GM21529 (cell line): ENCODE results near the gene DVL2.
"Not testable (repeated sequence)": the region's sequence is repeated elsewhere in the genome, so short reads cannot be mapped to it uniquely, and the experiment has no call there.

ENCODE experiments used
- ATAC-seq: cut with Tn5 transposase; IDR thresholded peaks from one replicate; pipeline ENCODE4 v1.9.1; 2021; ENCODE audit not compliant: unreplicated experiment

DVL2 gene

DNA sequence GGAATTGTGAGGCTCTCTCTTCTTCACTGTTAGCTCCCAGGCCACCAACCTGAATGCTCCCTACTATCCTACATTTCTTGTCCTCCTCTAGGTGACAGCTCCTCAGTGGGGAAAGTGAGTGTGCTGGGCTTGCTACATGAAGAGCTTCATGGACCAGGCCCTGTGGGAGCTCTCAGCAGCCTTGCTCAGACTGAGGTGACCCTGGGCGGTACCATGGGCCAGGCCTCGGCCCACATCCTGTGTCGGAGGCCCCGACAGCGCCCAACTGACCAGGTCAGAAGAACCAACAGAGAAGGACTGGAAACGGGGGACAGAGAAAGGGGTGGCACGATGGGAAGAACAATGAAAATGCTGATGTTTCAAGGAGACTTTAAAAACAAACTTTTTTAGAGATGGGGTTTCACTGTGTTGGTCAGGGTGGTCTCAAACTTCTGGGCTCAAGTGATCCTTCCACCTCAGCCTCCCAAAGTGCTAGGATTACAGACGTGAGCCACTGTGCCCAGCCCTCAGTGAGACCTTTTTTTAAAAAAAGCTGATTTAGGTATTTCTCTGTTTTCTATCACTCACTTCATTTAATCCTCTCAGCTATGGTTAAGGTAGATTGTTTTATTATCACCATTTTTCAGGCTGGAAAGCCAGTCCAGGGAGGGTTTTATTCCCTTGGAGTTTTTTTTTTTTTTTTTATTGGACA, 22.6 kb upstream of the DVL2 start:
- ATAC-seq, result no peak

DNA sequence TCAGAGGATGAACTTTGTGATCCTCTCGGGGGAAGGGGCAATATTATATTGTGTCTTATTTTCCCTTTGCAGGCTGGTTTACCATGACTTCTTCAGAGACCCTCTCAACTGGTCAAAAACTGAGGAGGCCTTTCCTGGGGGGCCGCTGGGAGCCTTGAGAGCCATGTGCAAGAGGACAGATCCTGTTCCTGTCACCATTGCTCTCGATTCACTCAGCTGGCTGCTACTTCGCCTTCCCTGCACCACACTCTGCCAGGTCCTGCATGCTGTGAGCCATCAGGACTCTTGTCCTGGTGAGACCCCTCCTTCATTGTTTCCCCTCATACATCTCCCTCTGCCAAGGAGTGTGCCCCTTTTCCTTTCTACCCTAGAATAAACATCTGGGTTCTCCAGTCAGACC, 20.2 kb upstream of the DVL2 start:
- no peak for ATAC-seq

DNA sequence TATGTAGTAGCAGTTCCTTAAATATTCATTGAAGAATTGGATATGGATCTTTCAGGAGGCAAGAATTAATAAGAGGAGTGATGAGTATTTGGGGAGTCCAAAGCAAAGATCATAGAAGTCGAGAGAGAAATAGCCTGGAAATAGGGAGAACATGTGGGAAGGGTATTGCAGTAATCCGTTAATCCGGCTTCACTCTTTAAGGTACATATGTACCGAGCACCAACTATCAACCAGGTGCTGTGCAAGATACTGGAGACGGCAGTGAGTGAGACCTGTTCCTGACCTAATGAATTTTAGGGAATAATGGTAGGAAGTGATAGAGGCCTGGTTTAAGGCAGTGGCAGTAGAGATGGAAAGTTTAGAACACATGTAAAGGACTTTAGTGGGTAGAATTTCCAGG, 18.8 kb upstream of the DVL2 start:
- no peak for ATAC-seq

DNA sequence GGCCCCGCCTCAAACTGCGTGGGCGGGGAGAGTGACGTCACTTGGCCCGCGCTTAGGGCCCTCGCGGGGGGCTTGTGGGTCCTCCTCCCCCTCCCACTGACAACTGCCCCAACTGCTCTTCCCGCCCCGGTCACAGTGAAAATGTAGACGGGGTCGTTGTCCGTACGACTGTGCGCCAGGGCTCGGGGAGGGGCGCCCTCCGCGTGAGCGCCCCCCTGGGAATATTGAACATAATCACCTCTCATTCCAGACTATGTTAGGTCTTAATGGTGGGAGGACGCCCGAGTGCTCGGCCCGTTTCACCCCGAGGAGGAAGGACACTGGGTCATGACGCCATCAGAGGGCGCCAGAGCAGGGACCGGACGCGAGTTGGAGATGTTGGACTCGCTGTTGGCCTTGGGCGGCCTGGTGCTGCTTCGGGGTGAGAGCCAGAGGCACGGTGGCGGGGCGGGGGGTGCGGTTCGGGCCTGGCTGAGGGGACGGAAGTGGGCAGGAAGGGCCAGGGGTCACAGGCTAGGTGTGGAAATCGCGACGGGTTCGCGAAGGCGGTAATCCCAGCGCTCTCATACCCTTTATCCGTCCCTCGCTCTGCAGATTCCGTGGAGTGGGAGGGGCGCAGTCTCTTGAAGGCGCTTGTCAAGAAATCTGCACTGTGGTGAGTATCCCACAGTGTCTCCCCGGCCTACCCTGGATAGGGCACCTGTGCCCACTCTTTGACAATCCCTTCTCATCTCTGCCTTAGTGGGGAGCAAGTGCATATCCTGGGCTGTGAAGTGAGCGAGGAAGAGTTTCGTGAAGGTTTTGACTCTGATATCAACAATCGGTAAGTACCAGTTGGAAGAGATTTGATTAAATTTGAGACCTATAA, 18.1 kb upstream of the DVL2 start, which contains the start of gene ELP5:
TSS of gene ELP5 (plus strand) at position 40 of the 868 bp plus-strand sequence. CDS start at position 376, 336 bp downstream.
- peak; percentile 50 for ATAC-seq

DNA sequence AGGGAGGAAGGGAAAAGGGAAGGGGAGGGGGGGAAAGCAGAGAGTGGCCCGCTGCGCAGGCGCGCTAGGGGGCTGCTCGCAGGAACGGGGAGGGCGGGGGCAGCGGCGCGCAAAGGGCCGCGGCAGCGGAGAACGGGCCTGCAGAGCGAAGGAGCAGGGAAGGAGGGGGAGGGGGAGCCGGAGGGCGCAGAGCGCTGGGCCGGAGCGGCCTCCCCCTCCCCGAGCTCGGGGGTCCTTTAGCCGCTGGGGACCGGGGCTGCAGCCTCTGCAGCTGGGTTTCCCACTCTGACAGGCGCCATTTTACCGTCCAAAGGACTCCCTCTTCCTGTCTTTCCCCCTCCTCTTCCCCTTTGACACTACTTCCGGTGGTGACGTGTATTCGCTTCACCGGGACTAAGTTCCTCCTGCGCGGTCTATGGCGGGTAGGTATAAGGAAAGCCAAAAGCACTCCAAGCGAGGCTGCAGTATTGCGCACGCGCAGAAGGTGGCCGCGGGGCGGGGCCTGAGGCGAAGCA, 17.4 kb upstream of the DVL2 start, which contains the start of gene CTDNEP1:
TSS of gene CTDNEP1 (minus strand) at position 74 of the 515 bp plus-strand sequence. CDS start 438 bp downstream, outside the sequence.
- peak; percentile 84 for ATAC-seq

DNA sequence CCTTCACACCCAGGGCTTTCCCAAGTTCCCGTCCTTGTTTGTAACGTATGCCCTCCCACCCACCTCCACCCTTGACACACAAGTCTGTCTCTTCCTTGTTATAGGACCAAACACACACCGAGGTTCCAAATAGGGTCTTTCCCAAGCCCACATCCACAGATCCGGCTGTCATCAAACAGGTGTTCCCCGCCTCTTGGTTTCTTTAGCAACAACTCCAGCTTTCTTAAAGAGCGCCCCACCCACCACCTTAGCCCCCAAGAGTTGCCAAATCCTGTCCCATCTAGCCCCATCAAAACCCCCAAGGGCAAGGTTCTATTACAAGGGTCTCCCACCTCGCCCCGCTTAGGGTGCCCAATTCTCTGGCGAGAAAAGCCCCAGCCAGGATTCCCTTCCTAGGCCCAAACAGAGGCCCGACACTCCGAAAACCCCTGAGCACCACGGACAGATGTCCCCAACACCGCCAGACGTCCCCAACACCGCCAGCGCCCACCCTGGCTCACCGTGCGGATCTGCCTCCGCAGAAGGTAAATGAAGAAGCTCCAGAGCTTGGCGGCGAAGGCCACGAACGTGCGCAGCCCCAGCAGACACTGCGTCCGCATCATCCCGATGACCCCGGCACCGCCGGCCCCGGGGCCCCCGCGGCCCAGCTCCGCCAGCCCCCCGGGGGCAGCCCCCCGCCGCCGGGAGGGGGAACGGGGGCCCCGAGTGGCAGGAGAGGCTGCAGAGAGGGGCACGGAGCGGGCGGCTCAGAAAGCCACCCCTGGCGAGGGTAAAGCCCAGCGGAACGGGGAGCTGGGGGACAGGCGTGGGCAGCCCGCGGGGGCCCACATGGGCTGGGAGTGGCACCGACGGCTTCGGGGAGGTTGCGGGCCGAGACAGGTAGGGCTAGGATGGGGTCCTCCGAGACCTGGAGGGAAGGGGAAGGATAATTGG, 16.6 kb upstream of the DVL2 start:
- ATAC-seq, result no peak

DNA sequence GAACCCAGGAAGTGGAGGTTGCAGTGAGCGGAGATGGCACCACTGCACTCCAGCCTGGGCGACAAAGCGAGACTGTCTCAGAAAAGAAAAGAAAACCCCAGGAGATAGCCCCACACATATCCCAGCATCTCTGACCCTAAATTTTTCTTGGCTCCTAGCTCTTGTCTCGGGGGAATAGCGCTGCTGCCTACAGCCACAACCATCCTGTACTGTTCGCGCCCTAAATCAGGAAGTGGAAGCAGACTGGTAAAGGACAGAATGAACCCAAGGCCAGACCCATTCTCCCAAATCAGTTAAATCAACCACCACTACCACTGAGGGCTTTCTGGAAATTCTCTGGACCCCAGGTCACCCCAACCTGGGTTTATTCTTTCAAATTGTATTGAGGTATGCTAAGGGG, 15.5 kb upstream of the DVL2 start:
- no peak for ATAC-seq

DNA sequence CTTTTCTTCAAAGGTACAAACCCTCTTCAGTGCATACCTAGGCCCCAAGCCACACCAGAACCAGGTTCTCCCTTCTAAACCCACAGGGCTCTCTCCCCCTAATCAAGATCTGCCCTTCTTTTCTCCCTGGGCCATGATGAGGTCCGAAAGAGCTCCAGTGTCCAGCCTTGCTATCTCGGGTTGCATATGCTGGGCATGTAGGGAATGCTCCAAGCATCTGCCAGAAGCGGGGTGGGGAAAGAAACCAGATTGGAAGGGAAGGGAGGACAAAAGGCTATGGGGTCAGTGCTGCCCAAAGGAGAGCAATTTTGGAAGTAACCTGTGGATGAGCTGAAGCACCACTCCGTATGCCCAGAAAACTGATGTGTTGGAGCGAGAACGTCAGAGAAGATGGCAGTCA, 14.9 kb upstream of the DVL2 start:
- ATAC-seq, result no peak

DNA sequence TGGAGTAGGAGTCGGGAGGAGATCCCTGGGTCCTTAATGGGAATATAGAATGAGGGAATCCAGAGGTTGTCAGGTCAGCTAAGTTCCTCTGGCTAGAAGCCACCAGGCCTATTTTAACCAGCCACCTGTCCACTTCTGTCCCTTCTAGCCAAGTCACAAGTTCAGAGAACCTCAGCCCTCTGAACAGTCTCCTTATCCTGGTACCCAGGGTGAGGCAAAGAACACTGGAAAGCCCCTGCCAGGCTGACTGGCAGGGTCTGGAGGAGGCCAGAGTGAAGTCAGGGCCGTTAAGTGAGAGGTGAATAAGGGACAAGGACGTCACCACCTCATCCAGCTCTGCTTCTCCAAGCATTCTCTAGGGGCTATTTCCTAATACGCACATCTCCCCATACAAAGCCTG, 14.5 kb upstream of the DVL2 start:
- ATAC-seq, result no peak

DNA sequence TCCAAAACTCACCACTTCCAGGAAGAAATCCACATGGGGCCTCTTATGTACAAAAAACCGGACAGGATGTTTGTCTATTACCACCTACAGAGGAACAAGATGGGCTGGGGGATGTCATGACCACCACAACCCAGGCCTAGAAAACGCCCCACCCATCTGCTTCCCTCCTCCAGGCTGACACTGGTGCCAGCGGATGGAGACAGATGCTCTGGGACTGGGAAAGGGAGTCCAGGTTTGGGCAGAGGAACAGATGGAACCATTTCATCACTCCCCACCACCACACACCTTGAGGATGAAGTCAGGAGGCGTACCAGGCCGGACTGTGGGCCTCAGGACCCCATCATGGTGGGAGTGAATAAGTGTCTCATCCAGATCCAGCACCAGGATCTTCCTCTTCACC, 12.5 kb upstream of the DVL2 start:
- no peak for ATAC-seq

DNA sequence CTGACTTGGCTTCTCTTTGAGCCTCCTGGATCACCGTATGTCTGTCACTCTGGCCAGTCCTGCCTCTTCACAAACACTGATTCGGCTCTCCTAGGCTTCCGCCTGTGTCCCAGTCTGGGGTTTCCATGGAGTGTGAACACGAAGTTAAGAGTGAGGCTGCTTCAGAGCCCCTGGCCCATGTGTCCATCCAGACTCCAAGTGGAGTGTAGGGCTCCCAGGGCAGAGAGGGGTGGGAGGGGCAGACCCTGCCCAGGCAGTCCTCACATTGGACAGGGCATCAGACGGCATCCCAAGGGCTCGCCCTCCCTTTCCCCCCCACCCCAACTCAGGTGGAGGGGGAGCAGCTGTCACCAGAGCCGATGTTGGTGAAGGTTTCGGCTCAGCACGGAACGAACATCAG, 9.5 kb upstream of the DVL2 start:
- not testable (repeated sequence) for ATAC-seq

DNA sequence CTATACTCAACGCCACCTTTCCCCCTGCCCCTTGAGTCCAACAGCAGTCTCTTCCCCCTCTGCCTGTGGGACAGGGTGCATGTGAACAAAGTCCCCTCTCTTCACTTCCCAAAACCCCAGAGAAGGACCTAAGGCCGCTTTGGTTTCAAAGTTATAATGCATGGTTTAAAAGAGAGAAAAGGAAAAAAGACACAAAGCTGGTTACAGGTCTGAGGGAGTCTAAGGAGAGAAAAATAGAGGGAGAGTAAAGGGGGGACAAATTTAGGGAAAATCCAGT, 9.1 kb upstream of the DVL2 start:
- no peak for ATAC-seq

DNA sequence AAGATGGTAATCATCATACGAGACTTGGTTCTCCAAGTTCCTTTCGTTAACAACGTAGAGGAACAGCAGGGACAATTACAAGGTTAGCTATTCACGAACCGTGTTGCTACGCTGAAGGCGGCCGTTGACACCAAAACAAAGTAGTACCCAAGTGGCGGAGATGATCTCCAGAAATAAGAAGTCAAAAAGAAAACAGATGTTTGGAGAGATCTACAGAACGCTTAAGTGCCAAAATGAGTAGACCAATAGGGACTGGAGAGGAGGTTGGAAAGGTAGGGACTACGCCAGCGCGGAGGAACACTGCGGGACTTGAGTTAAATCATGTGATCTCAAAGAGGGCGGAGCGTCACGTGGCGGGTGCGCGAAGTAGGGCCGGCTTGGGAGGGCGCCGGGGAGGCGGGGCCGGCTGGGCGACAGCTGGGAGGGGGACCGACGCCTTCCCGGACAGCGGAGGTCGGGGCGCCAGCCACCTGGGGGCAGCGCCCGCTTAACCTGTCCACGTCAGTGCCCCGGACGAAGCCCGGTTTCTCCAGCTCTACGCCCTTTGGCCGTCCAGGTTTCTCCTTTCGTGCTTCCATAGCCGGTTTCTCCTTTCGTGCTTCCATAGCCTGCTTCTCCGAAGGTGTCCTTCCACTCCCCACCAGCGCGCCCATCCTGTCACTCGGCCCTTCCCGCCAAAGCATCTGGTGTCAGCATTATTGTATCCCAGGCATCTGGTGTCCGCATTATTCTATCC, 8.6 kb upstream of the DVL2 start:
- ATAC-seq, result peak; percentile 43

DNA sequence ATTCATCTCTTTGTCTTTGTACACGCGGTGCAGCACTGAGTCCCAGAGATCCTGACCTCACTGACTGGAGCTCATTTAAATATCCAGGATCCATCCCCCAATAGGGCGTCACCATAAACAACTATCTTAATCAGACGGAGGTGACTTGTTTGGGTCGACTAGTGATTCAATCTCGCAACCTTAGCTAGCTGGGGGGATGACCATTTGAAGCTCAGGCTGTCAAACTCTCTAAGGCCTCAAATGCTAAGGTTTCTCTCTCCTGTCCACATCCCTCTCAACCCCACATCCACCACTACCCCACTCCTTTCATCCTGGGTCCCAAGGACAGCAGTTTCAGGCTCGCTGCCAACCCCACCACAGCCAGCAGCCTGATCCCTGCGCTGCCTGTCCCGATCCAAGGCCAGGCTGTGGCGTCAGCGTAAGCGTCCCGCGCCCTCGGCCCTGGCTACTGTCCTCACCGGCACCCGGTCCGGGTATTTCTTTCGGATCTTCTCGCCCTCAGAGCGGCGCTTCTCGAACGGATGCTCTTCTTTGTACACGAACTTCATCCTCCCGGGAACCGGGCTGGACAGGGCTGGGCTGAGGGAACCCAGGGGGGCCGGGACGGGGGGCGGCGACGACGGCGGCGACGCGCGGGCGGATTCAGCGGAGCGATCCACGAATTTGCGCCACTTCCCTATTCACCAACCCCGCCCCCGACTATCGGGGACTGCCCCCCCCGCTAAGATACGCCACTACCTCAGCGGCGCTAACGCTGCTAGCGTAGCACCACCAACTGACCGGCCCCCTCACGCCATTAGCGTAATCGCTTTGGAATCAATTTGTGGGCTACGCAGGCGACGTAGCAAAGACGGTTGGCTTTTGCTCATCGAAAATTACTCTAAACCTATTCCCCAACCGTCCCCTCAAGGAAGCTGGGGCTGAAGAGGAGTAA, 7.7 kb upstream of the DVL2 start, which contains the start of gene GABARAP:
TSS of gene GABARAP (minus strand) at position 667 of the 934 bp plus-strand sequence. CDS start at position 548, 119 bp downstream.
- no peak for ATAC-seq

DNA sequence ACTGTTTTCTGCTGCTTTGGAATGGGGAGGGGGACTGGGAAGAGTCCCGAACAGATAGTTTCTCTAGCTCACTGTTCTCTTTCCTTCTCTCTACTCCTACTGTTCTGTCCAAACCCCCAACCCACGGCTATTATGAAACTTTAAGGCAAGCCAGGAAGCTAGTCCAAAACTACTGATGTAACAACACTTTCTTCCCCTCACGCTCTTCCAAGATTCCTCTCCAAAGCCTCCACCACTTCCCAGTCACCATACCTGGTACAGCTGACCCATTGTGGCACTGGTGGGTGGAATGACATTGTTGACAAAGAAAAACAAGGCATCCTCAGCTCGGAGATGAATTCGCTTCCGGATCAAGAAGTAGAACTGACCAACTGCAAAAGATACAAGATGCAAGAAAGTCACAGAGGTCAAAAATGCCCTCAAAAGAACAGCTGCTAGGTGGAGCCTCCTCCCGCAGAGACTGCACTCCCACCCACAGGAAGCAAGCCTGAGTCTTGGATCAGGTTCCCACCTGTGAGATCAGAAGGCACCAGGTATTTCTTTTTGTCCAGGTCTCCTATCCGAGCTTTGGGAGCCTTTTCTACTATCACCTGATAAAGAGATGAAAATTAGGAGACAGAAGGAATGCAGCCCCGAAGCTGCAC, 6.9 kb upstream of the DVL2 start:
- no peak for ATAC-seq

DNA sequence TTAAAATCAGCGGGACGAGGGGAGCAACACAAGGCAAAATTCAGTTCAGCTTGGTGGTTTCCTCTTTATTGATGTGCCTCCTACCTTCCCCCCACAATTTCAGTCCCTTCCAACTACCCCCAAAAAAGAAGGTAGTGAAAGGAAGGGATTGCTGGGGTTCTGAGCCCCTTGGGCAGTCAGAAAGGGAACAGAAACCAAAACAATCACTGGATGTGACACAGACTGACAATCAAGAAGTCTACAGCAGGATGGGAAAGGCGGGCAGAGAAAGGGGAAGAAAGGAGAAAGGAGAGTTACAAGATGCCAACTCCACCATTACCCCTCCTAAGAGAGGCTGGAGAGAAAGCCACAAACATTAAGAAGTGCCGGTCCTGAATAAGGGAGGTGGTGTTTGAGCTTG, 6.1 kb upstream of the DVL2 start:
- ATAC-seq, result no peak

DNA sequence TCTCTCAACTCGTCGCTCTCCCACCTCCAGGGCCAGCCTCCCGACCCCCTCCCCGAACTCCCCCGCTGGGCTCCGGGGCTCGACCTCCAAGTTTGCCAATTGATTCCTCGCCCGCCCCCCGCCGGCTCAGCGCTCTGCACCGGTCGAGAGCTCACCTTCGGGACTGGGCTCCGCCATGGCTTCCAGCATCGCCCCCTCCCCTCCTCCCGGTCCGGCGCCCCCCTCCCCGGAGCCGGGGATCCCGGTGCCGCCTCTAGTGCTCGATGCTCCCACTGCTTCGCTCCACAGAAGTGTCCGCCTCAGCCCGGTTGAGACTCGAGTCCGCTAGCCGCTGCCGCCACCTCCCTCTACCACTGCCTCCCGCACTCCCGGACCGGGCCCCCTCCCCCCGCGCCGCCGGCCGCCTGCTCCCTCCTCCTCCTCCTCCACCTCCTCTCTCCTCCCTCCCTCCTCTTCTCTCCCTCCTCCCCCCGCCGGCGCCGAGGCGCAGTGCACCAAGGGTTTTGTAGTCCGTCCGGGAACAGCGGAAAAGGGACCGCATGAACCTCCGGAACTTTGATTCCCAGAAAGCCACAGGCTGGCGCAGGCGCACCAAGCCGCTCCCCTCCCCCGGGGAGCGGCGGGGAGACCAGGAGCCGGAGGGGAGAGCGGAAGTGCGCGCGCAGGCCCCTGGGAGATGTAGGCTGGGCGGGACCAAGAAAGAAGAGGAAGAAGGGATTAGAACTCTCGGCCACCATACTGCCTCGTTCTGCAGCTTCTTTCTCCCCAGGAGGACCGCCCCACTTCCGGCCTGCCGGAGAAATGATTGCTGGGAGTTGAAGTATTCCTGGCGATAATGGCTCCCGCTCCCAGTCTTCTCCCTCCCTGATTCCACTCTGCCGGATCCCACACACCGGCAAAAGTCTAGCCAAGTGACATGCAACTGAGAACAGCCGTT, 5.0 kb upstream of the DVL2 start, which contains the start of gene PHF23:
TSS of gene PHF23 (minus strand) at position 367 of the 937 bp plus-strand sequence. CDS start at position 189, 178 bp downstream.
- ATAC-seq, result peak; percentile 43
